HG02678 (cell line): ENCODE results near the gene CDC42SE2.
"Not testable (repeated sequence)": the region's sequence is repeated elsewhere in the genome, so short reads cannot be mapped to it uniquely, and the experiment has no call there.

Source experiments
- ATAC-seq: cut with Tn5 transposase; IDR thresholded peaks from one replicate; pipeline ENCODE4 v1.9.1; 2021; ENCODE audit warnings: mild to moderate bottlenecking, moderate library complexity; ENCODE audit not compliant: unreplicated experiment

Gene CDC42SE2

GRCh38 chr5:131316822-131317221 lies 53.0 kb downstream of the CDC42SE2 start:
- ATAC-seq = no peak

DNA sequence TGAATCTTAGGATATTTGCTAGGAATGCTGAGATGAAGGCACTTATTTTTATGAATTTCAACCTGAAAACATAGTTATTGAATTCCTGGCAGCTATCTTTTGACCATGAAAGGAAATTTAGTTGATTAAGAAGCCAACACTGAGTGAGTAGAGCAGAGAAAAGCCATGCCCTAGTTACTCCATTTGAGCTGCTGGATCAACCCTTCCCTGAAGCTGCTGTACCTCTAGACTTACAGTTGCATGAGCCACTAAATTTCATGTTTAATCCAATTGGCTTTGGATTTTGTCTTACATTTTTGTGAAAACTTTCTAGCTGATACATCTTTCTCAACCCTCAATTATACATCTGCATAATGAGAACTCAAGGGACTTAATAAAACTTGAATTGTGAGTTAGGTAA lies 54.6 kb downstream of the CDC42SE2 start:
- ATAC-seq = no peak

GRCh38 chr5:131321066-131321465 lies 57.2 kb downstream of the CDC42SE2 start:
- ATAC-seq = no peak

GRCh38 chr5:131322926-131323325 lies 59.1 kb downstream of the CDC42SE2 start:
- no peak for ATAC-seq

- no peak for ATAC-seq
These were observed 59.5 kb downstream of the CDC42SE2 start for GRCh38 chr5:131323378-131323777.

- ATAC-seq = no peak
These were observed 60.5 kb downstream of the CDC42SE2 start for GRCh38 chr5:131324303-131324702.

- ATAC-seq = no peak
These were observed 64.9 kb downstream of the CDC42SE2 start for GRCh38 chr5:131328536-131329285.

DNA sequence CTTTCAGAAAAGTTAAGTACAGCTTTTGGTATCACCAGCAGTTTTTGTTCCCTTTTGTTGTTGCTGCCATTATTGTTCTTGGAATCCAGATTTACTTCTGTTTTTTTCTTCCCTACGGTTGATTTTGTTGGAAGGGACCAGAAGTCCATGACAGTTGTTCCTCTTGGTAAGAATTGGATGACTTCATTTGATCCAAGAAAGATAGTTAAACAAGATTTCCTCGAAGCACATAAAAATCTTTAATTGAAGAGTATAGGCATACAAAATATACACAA lies 65.4 kb downstream of the CDC42SE2 start:
- no peak for ATAC-seq

DNA sequence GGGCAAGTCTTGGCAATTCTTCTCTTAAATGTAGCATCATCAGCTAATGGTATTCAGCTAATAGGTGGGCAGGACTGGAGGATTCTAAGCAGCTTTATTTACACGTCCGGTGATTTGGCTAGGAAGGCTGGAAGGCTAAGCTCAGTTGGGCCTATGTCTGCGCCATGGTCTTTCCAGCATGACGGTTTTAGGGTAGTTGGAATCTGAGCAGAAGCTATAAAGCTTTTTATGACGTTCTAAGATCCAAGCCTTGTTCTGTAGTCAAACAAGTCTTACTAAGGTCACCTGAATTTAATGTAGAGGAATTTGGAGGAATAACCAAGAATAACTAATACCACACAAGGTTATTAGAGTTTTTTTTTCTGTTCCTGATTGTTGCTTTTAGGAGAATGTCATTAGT lies 66.2 kb downstream of the CDC42SE2 start:
- ATAC-seq = no peak

GRCh38 chr5:131335756-131336155 lies 71.9 kb downstream of the CDC42SE2 start:
- not testable (repeated sequence) for ATAC-seq

DNA sequence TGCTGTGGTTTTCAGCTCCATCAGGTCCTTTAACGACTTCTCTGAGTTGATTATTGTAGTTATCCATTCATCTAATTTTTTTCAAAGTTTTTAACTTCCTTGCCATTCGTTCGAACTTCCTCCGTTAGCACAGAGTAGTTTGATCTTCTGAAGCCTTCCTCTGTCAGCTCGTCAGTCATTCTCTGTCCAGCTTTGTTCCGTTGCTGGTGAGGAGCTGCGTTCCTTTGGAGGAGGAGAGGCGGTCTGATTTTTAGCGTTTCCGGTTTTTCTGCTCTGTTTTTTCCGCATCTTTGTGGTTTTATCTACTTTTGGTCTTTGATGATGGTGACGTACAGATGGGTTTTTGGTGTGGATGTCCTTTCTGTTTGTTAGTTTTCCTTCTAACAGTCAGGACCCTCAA lies 72.9 kb downstream of the CDC42SE2 start:
- ATAC-seq = not testable (repeated sequence)

GRCh38 chr5:131337240-131338050 lies 73.6 kb downstream of the CDC42SE2 start:
- not testable (repeated sequence) for ATAC-seq

DNA sequence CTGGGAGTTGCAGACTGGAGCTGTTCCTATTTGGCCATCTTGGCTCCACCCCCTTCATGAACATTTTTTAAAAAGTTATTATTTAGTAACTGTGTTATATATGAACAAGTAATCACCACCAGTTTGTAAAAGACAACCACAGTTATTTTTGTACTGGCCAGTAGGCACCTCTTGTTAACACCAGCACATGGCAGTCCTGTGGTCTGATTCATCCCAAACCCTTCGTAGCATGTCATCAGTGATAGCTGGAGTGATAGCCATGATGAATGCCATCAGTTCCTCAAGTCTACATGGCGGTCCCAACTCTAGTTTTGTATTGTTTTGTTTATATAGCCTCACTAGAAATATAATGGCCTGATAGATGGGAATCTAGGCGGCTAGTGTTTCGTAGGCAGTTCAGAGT lies 74.2 kb downstream of the CDC42SE2 start:
- ATAC-seq = no peak

GRCh38 chr5:131344288-131344687 lies 80.4 kb downstream of the CDC42SE2 start:
- not testable (repeated sequence) for ATAC-seq

DNA sequence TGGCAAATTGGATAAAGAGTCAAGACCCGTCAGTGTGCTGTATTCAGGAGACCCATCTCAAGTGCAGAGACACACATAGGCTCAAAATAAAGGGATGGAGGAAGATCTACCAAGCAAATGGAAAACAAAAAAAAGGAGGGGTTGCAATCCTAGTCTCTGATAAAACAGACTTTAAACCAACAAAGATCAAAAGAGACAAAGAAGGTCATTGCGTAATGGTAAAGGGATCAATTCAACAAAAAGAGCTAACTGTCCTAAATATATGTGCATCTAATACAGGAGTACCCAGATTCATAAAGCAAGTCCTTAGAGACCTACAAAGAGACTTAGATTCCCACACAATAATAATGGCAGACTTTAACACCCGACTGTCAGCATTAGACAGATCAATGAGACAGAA lies 82.4 kb downstream of the CDC42SE2 start:
- not testable (repeated sequence) for ATAC-seq

DNA sequence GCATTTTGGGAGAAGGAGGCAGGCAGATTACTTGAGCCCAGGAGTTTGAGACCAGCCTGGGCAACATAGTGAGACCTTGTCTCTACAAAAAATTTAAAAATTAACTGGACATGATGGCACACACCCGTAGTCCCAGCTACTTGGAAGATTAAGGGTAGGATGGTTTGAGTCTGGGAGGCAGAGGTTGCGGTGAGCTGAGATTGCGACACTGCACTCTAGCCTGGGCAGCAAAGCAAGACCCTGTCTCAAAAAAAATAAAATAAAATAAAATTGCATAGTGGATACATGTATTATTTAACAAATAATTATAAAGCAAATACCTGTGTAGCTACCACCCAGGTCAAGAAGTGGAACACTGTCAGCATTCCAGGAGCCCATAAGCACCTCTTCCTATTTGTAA lies 90.1 kb downstream of the CDC42SE2 start:
- no peak for ATAC-seq

DNA sequence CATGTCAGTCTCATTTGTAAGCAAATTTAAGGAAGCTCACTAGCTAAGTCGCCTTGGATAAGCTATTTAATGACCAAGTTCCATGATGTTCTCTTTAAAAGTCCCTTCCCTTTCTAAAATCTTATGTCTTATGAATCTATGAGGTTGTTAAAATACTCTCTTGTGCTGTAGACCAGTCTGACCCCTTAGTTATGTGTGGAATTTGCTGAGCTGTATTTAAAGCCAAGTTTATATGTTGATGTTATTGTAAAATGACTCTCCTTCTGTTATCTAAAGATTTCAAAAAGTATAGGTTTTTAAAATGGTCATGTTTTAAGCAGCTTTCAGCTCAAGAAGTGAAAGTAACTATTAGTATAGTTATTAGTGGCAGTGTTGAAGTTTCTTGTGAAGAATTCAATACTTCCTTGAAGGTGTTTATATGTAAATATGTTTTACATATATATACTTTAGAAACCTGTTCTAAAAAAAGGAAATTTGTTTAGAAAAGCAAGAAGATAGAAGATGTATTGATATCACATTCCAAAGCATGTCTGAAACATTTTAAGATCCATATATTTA lies 92.2 kb downstream of the CDC42SE2 start:
- ATAC-seq = no peak

GRCh38 chr5:131356619-131357018 lies 92.8 kb downstream of the CDC42SE2 start:
- ATAC-seq = no peak

DNA sequence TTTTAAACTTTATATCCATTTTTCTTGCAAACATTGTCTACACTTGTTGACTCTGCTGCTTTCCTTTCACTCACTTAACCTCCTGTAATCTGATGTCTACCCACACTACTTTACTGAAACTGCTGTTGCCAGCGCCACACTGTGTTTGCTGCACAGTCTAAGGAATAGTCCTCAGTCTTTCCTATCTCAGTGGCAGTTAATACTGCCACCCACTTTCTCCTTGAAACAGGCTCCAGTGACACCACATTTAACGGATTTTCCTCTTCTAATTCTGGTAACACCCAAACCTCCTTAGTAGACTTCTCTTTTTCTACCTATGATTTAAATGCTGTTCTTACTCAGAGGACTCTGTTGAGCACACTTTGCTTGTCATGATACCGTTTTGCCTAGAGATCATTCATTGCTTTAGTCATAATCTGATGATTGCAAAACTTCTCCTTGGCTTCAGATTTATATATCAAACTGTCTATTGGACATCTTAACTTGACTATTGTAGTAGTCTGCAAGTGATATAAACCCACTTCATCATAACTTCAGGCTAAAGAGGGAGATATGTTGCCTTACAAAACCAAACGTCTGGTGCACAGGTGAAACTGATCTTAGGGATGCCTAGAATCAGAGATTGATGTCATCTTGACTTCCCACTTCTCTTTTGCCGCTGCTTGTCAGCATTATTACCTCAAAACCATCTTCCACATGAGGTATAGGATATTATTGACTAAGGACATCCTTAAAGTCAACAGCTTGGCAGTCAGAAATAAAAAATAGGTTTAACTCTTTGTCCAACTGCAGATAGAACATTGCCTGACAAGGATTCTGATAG lies 94.1 kb downstream of the CDC42SE2 start:
- ATAC-seq = peak; percentile 56

DNA sequence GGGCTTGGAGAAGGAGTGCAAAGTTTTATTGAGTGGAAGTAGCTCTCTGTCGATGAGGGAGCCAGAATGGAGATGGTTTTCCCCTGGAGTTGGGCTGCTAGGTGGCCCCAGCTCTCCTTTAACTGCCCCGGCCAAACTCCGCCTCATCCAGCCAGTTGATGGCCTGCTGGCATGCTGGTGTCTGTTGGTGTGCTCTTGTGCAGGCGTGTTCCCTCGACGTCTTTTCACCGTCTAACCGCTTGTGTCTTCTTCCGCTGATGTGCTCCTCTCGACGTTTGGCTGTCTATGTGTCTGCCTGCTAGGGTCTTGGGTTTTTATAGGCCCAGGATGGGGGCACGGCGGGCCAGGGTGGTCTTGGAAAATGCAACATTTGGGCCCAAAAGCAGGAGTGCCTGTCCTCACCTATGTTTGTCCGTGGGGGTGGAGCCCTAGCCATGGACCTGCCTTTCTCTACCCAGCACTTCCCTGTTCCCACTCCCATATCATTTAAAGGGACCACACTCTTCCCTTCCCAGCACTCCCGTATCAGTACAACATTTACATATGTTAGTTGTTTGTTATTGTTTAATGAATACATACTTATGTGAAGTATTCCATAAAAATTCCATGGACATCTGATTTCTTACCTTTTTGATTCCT lies 97.9 kb downstream of the CDC42SE2 start:
- no peak for ATAC-seq
